ENCODE measurements around the gene BBX.
"Not testable (repeated sequence)": the region's sequence is repeated elsewhere in the genome, so short reads cannot be mapped to it uniquely, and the experiment has no call there.

BBX gene

DNA sequence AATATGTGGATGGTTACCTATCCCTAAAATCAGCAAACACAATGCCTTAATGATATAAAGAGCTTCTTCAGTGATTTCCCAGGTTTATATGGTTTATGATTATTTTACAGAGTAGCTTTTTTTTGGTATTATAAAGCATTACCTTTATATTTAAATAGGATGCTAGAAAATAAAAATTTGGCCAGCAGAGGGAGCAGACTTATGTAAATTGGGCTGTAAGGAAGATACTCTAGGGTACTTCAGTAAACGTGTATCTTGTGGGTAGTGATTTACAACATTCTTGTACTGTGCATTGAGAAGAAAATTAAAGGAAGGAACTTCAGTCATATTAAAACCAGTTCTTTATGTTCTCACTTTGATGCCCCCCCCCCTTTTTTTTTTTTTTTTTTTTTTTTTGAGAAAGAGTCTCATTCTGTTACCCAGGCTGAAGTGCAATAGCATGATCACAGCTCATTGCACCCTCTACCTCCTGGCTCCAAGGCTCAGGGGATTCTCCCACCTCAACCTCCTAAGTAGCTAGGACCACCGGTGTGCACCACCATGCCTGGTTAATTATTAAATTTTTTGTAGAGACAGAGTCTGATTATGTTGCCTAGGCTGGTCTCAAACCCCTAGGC, 167.9 kb downstream of the BBX start:
- peak; percentile 40 for DNase-seq

DNA sequence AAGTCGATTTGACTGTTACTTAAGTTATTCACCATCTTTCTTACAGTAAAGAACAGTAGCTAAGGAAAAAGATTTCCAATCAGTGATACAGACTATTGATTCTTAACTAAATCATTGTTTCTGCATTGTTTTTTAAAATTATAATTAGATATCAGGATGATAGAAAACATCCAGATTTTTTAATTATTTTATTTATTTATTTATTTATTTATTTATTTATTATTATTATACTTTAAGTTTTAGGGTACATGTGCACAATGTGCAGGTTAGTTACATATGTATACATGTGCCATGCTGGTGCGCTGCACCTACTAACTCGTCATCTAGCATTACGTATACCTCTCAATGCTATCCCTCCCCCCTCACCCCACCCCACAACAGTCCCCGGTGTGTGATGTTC, 169.2 kb downstream of the BBX start:
- DNase-seq: not testable (repeated sequence)

DNA sequence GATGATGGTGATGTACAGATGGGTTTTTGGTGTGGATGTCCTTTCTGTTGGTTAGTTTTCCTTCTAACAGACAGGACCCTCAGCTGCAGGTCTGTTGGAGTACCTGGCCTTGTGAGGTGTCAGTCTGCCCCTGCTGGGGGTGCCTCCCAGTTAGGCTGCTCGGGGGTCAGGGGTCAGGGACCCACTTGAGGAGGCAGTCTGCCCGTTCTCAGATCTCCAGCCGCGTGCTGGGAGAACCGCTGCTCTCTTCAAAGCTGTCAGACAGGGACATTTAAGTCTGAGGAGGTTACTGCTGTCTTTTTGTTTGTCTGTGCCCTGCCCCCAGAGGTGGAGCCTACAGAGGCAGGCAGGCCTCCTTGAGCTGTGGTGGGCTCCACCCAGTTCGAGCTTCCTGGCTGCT, 174.6 kb downstream of the BBX start:
- DNase-seq: not testable (repeated sequence)

DNA sequence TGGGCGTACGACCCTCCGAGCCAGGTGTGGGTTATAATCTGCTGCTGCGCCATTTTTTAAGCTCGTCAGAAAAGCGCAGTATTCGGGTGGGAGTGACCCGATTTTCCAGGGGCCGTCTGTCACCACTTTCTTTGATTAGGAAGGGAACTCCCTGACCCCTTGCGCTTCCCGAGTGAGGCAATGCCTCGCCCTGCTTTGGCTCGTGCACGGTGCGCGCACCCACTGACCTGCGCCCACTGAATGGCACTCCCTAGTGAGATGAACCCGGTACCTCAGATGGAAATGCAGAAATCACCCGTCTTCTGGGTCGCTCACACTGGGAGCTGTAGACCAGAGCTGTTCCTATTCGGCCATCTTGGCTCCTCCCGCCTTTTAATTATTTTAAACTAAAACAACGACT, 175.1 kb downstream of the BBX start:
- DNase-seq: not testable (repeated sequence)

DNA sequence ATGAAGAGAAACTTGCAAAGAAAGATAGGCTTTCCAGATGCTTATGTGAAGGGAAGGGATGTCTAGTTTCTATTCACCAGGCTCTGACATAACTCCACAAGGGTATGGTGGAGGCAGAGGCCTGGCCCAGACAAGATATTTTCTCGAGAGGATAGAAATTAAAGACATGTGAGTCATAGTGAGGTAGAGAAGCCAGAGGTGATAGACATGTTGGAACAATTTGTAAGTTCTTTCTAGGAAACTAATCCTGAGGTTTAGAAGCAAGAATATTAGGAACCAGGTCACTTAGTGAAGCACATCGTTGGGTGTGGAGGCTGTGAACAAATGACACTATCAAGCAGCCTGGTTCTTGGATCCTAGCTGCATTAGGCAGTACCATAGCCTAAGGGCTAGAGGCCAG, 176.9 kb downstream of the BBX start:
- DNase-seq: no peak

DNA sequence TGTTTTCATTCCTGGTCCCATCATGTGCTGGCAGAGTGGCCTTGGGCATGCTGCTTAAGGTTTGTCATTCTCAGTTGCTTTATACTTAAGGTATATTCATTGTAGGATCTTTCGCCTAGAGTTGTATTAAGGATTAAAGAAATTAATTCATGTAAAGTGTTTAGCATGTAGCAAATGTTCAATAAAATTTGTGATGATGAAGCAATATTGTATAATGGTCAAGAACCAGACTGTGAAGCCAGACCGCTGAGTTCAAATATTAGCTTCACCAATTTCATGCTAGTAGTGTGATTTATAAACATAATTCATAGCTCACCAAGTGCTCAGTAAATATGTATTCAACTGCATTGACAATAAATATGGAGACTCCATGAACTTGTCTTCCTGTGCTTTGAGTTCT, 178.5 kb downstream of the BBX start:
- no peak for DNase-seq

DNA sequence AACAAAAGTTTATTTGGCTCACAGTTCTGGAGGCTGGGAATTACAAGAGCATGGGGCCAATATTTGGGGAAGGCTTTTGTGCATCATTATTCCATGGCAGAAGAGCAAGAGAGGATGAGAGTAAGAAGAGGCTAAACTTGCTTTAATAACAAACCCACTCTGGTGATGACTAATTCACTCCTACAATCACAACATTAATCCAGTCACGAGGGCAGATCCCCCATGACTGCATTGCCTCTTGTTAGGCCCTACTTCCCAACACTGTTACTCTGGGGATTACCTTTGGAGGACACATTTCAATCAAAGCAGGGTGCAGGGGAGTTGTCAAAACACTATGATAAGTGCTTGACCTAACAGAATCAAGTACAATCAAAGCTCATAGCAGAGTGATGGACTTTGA, 181.7 kb downstream of the BBX start:
- no peak for DNase-seq

DNA sequence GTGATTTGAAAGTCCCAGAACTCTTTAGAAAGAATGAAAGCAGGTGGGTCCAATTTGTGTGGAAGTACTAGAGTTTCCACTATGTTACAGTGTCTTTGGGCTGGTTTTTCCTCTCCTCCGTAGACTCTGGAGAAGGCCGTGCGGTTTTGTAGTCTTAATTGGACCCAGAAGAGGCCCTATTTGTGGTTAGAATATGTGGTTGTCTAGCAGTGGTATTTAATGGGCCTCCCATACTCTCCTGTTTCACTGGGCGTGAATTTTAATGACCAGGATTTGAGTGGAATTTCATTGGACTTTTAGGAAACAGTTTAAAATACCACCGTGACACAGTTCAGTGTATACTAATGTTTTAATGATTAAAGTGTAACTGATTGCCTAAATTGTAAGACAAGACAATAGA, 182.3 kb downstream of the BBX start:
- DNase-seq: no peak

DNA sequence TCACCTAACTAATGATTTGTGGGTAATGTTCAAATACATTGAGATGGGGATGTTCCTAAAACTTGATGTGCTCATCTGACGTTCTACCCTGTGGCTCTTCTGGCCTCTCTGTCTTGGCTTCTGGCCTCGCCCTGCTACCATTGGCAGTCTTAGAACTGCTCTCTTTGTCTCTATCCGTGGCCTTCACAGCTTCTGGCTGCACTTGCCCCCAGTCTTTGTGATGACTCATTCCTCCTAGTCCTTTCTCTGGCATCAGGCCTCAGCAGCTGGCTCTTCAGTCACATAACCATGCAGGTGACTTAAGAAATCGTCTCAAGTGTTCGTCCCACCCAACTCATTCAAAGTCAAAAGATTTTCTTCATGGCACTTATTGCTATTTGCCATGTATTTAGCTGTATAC, 188.1 kb downstream of the BBX start:
- no peak for DNase-seq

DNA sequence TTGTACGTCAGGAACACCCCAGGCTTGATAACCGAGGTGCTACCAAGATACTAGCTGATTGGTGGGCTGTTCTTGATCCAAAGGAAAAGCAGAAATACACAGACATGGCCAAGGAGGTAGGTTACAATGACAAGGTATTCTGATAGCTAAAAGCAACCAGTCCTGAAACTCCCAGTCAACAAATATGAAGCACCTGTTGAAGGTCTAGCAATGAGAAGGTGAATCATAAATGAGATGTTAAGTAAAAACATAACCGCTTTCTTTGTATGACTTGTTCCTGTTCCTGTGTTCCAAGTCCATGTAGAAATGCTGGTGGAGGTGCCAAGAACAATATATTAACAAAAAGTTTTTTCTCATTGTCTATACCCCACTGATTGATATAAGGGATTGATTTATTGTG, 194.0 kb downstream of the BBX start:
- DNase-seq: no peak

DNA sequence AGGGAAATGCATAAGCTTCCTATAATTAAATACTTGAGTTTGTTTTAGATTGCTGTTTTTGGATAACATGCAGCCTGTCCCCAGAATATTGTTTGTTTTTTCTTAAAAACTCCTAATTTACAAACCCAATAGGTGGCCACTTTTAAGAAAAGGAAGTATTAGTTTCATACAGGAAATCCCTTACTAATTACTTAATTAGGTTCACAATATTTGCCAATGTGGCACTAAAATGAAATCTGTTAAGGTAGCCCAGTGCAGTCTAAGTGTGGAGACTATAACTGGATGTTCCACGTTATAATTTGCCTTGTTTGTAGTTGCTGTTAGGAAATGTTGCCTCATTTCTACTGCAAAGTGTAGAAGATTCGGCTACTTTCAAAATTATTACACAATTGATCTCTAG, 195.8 kb downstream of the BBX start:
- DNase-seq: no peak

DNA sequence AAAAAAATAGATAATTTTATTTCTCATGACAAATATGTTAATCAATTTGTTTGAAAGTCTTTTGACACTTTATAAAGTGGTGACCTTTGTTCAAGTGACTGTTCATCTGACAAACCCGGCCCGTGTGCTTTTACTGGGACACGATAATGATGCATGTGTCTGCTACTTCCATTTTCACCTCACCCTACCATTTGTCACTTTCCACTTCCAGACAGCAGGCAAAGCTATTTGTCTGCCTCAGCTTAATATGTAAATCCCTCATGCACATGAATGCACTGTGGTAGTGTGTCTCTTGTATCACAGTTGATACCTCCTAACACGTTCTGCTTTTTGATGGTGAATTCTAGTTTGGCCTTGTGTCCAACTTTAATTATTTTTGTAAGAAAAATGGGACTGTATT, 204.3 kb downstream of the BBX start:
- no peak for DNase-seq

DNA sequence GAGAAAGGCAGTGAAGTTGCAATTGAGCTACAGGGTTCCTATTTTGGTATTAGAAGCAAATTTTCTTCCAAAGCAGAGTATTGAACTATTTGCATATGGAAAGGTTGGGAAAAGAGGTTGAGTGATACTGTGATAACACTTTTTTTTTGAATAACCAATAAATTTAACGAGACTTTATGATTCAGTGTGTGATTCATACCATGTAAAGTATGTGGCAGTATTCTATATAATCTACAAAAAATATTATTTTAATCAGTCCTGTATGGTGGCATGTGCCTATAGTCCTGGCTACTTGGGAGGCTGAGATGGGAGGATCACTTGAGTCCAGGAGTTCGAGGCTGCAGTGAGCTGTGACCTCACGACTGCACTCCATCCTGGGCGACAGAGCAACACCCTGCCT, 206.9 kb downstream of the BBX start:
- no peak for DNase-seq

DNA sequence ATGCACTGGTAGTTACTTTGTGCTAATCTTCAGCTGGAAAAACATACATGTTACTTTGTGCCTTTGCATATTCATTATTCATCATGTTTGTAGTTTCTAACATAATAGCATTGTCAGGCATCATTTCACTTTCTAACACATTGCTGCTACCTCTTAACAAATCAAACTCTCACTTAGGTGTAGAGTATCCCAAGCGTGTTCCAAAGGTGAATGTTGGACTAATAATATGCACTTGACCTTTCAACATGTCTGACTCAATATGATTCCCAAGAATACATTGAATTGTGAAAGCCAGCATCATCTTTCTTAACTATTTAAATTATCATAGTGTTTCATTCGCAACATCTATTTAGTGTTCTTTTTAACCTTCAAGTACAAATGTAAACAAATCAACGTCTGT, 211.6 kb downstream of the BBX start:
- no peak for DNase-seq

DNA sequence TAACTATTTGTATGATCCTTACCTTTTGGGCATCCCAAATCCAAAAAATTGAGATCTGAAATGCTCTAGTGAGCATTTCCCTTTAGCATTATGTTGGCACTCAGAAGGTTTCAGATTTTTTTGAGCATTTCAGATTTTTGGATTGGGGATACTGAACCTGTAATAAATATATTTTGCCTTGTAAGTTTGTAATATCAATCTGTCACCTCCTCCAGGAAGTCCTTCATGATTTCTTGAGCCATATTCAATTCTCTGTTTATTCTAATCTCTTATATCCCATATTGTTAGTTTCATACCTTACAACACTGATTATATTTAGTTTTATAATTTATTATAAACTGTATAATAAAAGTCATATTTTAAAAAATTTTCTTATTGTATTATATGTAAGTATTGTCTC, 215.2 kb downstream of the BBX start:
- no peak for DNase-seq

DNA sequence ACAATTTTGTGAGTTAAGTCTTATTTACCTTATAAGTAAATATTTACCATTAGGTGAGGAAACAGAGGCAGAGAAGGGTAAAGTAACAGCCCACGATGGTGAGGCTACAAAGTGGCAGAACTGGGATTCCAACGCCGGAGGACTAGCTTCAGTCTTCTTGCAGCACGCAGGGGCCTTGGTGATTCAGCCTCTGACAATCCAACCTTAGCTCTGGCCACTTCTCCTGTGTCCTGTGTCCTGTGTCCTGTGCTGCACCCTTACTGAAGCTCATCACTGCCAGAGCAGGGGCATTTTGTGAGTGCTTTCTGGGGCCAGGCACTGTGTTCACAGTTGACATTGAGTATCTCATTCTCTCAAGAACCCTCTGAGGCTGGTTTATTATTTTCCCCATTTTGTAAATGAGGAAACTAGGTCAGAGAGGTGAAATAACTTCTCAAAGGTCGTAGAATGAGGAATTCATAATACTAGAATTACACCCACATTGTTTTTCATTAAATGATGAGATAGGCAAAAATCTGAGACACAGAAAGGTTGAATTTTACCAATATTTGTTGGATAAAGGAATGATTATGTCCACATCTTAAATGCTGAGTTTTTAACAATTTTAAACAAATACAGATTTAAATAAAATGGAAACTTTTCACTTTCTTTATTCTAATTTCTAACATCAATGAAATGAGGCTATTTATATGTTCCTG, 215.9 kb downstream of the BBX start:
- no peak for DNase-seq

DNA sequence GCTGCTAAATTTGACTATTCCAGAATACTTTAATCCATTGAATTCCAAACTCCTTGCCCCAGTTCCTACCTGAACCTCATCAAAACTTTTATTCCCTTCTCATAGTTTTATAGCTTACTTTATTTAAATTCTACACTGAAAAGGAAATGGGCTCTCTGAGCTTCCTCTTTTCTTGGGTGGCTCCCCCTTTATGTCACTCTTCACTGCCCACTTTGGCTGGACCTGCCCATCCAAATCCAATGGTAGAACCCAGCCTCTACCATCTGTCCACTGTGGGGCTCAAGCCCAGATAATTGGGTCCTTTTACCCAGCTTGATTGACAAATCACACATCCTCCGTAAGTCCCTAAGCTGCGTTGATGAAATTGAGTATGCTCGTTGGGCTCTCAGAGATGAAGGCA, 216.5 kb downstream of the BBX start:
- no peak for DNase-seq

DNA sequence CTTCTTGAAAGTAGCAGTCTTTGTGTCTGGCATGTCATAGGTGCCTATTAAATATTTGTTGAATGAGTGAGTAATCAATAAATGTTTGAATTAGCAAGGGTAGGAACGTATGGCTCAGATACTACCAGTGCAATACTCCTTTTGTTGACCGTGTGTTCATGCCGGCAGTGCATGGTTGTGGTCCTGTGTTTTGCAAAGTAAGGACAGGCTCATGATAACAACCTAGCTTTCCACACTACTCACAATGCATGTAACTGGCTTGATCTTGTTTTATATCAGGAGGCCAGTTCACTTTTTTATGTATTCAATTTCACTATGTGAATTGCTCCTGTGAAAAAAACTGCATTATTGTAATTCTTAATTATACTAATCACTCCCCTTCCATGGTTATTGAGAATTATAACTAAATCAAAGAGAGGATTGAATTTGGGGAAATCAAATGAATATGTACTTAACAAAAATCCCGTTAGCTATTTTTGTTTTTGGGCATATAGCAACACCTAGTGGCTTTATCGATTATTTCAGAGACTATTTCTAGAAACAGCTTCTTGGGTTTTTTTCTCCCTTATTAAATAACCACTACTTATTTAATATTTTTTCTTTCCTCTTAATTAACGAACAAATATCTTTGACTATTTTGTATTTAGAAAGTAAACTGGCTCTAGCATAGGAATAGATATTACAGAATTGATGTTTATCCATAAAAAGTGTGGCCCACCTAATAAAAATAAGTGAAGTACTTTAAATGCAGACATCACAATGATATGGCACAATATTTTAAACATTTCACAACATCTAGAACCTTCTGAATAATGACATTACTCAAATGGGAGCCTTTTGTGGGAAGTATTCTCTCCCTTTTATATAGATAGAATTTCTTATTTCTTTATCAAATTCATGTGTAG, 218.5 kb downstream of the BBX start:
- DNase-seq: no peak

DNA sequence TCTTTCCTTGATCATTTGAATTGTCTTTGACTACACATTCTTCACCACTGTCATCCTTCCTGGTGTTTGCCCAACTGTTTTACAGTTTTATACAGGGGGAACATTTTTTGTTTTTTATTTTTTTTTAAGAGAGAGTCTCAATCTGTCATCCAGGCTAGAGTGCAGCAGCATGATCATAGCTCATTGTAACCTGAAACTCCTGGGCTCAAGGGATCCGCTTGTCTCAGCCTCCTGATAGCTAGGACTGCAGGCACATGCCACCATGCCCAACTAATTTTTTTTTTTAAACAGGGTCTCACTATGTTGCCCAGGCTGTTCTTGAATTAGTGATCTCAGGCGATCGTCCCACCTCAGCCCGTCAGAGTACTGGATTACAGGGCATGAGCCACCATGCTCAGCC, 222.6 kb downstream of the BBX start:
- DNase-seq: no peak

DNA sequence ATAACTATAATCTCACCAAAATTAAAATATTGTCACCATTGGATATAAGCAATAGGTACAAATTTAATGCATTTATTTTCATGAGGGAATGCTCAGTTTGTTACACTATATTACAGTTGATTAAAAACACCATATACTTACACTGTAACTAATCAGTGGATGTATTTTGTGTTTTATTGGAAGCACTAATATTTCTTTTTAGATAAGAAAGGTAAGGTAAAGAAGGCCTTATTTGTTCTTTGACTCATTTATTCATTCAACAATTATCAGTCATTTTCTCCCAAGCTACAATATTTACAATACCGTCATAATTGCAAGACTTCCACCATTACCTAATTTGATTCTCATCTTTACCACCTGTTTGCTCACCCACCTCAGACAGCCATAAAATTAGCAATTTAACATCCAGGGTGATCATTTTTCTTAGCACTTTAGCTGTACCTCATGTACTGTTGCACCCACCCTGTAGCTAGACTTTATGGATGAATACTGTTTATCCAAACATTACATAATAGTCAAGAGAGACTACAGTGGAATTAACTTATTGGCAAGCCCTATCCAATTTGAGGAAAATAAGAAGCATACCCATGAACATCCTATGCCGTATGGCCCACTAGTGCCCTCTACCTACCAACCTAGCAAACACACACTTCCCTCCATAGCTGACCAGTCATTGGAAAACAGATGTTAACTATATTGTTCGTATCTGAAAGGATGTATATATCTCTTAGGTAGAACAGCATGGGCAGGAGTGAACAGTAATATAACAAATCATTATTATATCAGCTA, 229.6 kb downstream of the BBX start:
- no peak for DNase-seq

DNA sequence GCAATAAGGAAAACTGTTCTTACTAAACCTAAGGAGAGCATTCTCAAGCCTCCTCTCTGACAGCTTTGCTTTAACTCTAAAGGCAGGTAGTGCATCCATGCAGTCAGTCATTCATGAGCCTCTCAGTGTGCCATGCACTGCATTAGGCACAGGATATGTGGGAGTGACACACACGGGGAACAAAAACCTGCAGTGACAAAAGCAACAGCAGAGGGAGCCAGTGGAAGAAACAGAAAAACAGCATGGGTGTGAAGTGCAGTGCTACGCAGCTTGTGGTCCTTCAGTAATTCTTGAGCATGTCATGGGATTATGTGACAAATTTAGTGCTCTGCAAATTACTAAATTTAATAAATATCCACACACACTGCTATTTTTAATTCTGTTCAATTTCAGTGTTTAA, 230.7 kb downstream of the BBX start:
- peak; percentile 1 for DNase-seq

DNA sequence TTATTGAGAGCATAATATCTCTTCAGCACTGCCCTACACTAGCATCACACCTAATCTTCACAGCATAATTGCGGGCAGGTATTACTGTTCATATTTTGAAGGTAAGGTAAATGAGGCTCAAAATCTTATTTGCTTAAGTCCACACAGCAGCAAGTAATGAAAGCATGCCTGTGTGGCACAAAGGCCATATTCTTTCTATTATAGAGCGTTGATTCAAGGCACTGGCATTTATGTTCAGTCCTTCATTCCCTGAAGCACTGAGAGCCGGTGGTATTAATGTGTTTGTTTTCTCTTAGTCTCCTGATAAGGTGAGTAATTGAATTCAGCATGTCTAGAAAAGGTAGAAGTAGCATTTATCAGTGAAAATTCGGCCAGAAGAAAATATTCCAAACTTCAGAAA, 231.2 kb downstream of the BBX start:
- no peak for DNase-seq

DNA sequence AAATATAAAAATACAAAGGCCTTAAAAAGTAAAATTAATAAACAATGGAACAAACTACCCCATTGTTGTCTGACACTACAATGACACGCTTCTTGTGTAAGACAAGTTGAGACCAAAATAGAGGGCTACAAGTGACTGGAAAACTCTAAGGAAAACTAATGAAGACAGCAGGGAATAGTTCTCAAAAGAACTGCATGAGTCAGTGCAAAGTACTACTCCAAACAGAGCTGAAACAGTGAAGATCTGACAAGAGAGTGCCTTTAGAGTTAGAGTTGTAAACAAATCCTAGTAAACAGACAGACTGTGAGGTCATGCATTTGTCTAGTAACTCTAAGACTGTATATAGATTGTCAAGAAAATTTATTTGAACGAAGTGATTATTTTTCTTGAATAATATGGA, 233.9 kb downstream of the BBX start:
- DNase-seq: no peak

Measured in NCI-H345 (cell line).